IgD-negative memory B cell (primary cell): Measurements from ENCODE around the gene OR51V1. TPM values are rescaled to one million over a fixed set of nuclear protein-coding genes. Genes with fewer than 3 reads are reported as not detected.
"Not testable (repeated sequence)": the region's sequence is repeated elsewhere in the genome, so short reads cannot be mapped to it uniquely, and the experiment has no call there.

ENCODE experiments used
- H3K27ac Mint-ChIP-seq, 3 donors: one replicate each; pipeline ENCODE4 v1.8.0; 2020 to 2022; ENCODE audit warnings: mild to moderate bottlenecking in 3 of 3, mixed read lengths in 3 of 3, moderate library complexity in 1 of 3
- H3K27me3 Mint-ChIP-seq: one replicate; pipeline ENCODE4 v1.8.0; 2021; ENCODE audit warnings: mixed read lengths
- H3K36me3 Mint-ChIP-seq: one replicate; pipeline ENCODE4 v1.8.0; 2020; ENCODE audit warnings: mild to moderate bottlenecking, mixed read lengths
- H3K4me1 Mint-ChIP-seq, 3 donors: one replicate each; pipeline ENCODE4 v1.8.0; 2020 to 2022; ENCODE audit warnings: mixed read lengths in 3 of 3, mild to moderate bottlenecking in 1 of 3
- H3K4me3 Mint-ChIP-seq, 4 donors: one replicate each; pipeline ENCODE4 v1.8.0; 2020 to 2022; ENCODE audit warnings: mild to moderate bottlenecking in 4 of 4, mixed read lengths in 4 of 4, moderate library complexity in 3 of 4
- H3K9me3 Mint-ChIP-seq, 3 donors: one replicate each; pipeline ENCODE4 v1.8.0; 2020 to 2021; ENCODE audit warnings: mixed read lengths in 3 of 3, mild to moderate bottlenecking in 1 of 3
- polyA plus RNA-seq: library from polyadenylated mRNA; unstranded; fragments of 300-500 nt; fragmentation: Illumina TruSeq; gene quantifications from one replicate; pipeline ENCODE4 v1.2.3, GENCODE V29; 2021

The OR51V1 gene
- polyA plus RNA-seq, 1 donor from 2014 or later, result not detected

GRCh38 chr11:5223146-5223545, 22.7 kb upstream of the OR51V1 start:
- Mint-ChIP-seq H3K27ac (no peak overlapping the region), H3K36me3 (no peaks in the 10 kb centered on the region), H3K27me3 (peaks cover 2% of the 10 kb centered on the region), H3K4me1 (no peaks in the 10 kb centered on the region), H3K9me3 (no peaks in the 10 kb centered on the region), H3K4me3 (no peak overlapping the region)

- H3K27ac Mint-ChIP-seq, result no peak overlapping the region
- H3K27me3 Mint-ChIP-seq, result no peaks in the 10 kb centered on the region
- H3K4me1 Mint-ChIP-seq, result no peaks in the 10 kb centered on the region
- peaks cover 1% of the 10 kb centered on the region for H3K36me3 Mint-ChIP-seq
- H3K9me3 Mint-ChIP-seq, result peaks cover 0 to 9% (median 3%) of the 10 kb centered on the region in 3 donors
- H3K4me3 Mint-ChIP-seq, result no peak overlapping the region
These were observed 9.9 kb upstream of the OR51V1 start for GRCh38 chr11:5210376-5210885.

- no peak overlapping the region for H3K4me3 Mint-ChIP-seq
- no peaks in the 10 kb centered on the region for H3K27me3 Mint-ChIP-seq
- H3K9me3 Mint-ChIP-seq, result peaks cover 0 to 3% (median 0%) of the 10 kb centered on the region in 3 donors
- no peak overlapping the region for H3K27ac Mint-ChIP-seq
- no peaks in the 10 kb centered on the region for H3K36me3 Mint-ChIP-seq
- no peaks in the 10 kb centered on the region for H3K4me1 Mint-ChIP-seq
These were observed 4.3 kb upstream of the OR51V1 start for GRCh38 chr11:5204787-5205186.

GRCh38 chr11:5203366-5203765, 2.9 kb upstream of the OR51V1 start:
- peaks cover 0 to 3% (median 0%) of the 10 kb centered on the region in 3 donors for H3K9me3 Mint-ChIP-seq
- no peaks in the 10 kb centered on the region for H3K4me1 Mint-ChIP-seq
- no peaks in the 10 kb centered on the region for H3K27me3 Mint-ChIP-seq
- no peaks in the 10 kb centered on the region for H3K36me3 Mint-ChIP-seq
- H3K27ac Mint-ChIP-seq, result no peak overlapping the region
- H3K4me3 Mint-ChIP-seq, result no peak overlapping the region

GRCh38 chr11:5198285-5198684, 2.2 kb downstream of the OR51V1 start:
- Mint-ChIP-seq H3K27ac (peak overlapping the region in 1 of 3 donors; percentile 80), H3K27me3 (no peaks in the 10 kb centered on the region), H3K9me3 (peaks cover 0 to 3% (median 3%) of the 10 kb centered on the region in 3 donors), H3K36me3 (peaks cover 2% of the 10 kb centered on the region), H3K4me3 (no peak overlapping the region), H3K4me1 (no peaks in the 10 kb centered on the region)

GRCh38 chr11:5197536-5197935, 2.9 kb downstream of the OR51V1 start:
- Mint-ChIP-seq H3K4me1 (no peaks in the 10 kb centered on the region), H3K27ac (peak overlapping the region in 1 of 3 donors; percentile 80), H3K36me3 (peaks cover 2% of the 10 kb centered on the region), H3K4me3 (no peak overlapping the region), H3K27me3 (no peaks in the 10 kb centered on the region), H3K9me3 (peaks cover 2 to 3% (median 3%) of the 10 kb centered on the region in 3 donors)

GRCh38 chr11:5196731-5197130, 3.8 kb downstream of the OR51V1 start:
- no peak overlapping the region for H3K4me3 Mint-ChIP-seq
- H3K9me3 Mint-ChIP-seq, result peaks cover 1 to 4% (median 3%) of the 10 kb centered on the region in 3 donors
- H3K4me1 Mint-ChIP-seq, result no peaks in the 10 kb centered on the region
- no peaks in the 10 kb centered on the region for H3K27me3 Mint-ChIP-seq
- H3K36me3 Mint-ChIP-seq, result peaks cover 2% of the 10 kb centered on the region
- H3K27ac Mint-ChIP-seq, result no peak overlapping the region

- peaks cover 2% of the 10 kb centered on the region for H3K36me3 Mint-ChIP-seq
- H3K27me3 Mint-ChIP-seq, result no peaks in the 10 kb centered on the region
- H3K27ac Mint-ChIP-seq, result no peak overlapping the region
- H3K4me3 Mint-ChIP-seq, result no peak overlapping the region
- H3K4me1 Mint-ChIP-seq, result no peaks in the 10 kb centered on the region
- H3K9me3 Mint-ChIP-seq, result peaks cover 2 to 7% (median 3%) of the 10 kb centered on the region in 3 donors
These were observed 4.4 kb downstream of the OR51V1 start for GRCh38 chr11:5196067-5196466.

GRCh38 chr11:5192738-5193137, 7.7 kb downstream of the OR51V1 start:
- no peaks in the 10 kb centered on the region for H3K4me1 Mint-ChIP-seq
- H3K27me3 Mint-ChIP-seq, result no peaks in the 10 kb centered on the region

GRCh38 chr11:5188201-5188600, 12.3 kb downstream of the OR51V1 start:
- Mint-ChIP-seq H3K4me3 (no peak overlapping the region), H3K36me3 (no peaks in the 10 kb centered on the region), H3K27me3 (peaks cover 1% of the 10 kb centered on the region), H3K9me3 (peaks cover 5 to 15% (median 5%) of the 10 kb centered on the region in 3 donors), H3K4me1 (no peaks in the 10 kb centered on the region), H3K27ac (no peak overlapping the region)

More at GRCh38 chr11:5192738-5193137, 7.7 kb downstream of the OR51V1 start:
- H3K9me3 Mint-ChIP-seq, result peaks cover 5 to 15% (median 8%) of the 10 kb centered on the region in 3 donors
- no peak overlapping the region for H3K27ac Mint-ChIP-seq
- peak overlapping the region in 1 of 4 donors; percentile 12 for H3K4me3 Mint-ChIP-seq
- peaks cover 2% of the 10 kb centered on the region for H3K36me3 Mint-ChIP-seq

- Mint-ChIP-seq H3K9me3 (peaks cover 0 to 2% (median 0%) of the 10 kb centered on the region in 3 donors), H3K4me1 (no peaks in the 10 kb centered on the region), H3K27ac (no peak overlapping the region)
These were observed 22.2 kb downstream of the OR51V1 start for GRCh38 chr11:5178046-5178837.

GRCh38 chr11:5174934-5175333, 25.5 kb downstream of the OR51V1 start:
- Mint-ChIP-seq H3K9me3 (peaks cover 0 to 2% (median 0%) of the 10 kb centered on the region in 3 donors), H3K4me3 (no peak overlapping the region), H3K27ac (no peak overlapping the region), H3K4me1 (no peaks in the 10 kb centered on the region), H3K27me3 (no peaks in the 10 kb centered on the region), H3K36me3 (peaks cover 2% of the 10 kb centered on the region)

More at GRCh38 chr11:5178046-5178837, 22.2 kb downstream of the OR51V1 start:
- H3K4me3 Mint-ChIP-seq, result no peak overlapping the region
- H3K36me3 Mint-ChIP-seq, result peaks cover 2% of the 10 kb centered on the region
- no peaks in the 10 kb centered on the region for H3K27me3 Mint-ChIP-seq

- H3K4me1 Mint-ChIP-seq, result no peaks in the 10 kb centered on the region
- no peak overlapping the region for H3K27ac Mint-ChIP-seq
- H3K4me3 Mint-ChIP-seq, result no peak overlapping the region
- H3K9me3 Mint-ChIP-seq, result peaks cover 0 to 2% (median 0%) of the 10 kb centered on the region in 3 donors
- no peaks in the 10 kb centered on the region for H3K27me3 Mint-ChIP-seq
- no peaks in the 10 kb centered on the region for H3K36me3 Mint-ChIP-seq
These were observed 28.6 kb downstream of the OR51V1 start for GRCh38 chr11:5171856-5172255.

GRCh38 chr11:5165898-5166297, 34.6 kb downstream of the OR51V1 start:
- not testable (repeated sequence) for H3K4me3 Mint-ChIP-seq, H3K36me3 Mint-ChIP-seq, H3K9me3 Mint-ChIP-seq, H3K27ac Mint-ChIP-seq, H3K27me3 Mint-ChIP-seq, H3K4me1 Mint-ChIP-seq

- not testable (repeated sequence) for H3K27ac Mint-ChIP-seq, H3K27me3 Mint-ChIP-seq, H3K9me3 Mint-ChIP-seq, H3K4me3 Mint-ChIP-seq, H3K36me3 Mint-ChIP-seq, H3K4me1 Mint-ChIP-seq
These were observed 35.7 kb downstream of the OR51V1 start for GRCh38 chr11:5164807-5165206.

- H3K27ac Mint-ChIP-seq, H3K27me3 Mint-ChIP-seq, H3K4me3 Mint-ChIP-seq, H3K36me3 Mint-ChIP-seq, H3K9me3 Mint-ChIP-seq, H3K4me1 Mint-ChIP-seq: not testable (repeated sequence)
These were observed 39.4 kb downstream of the OR51V1 start for GRCh38 chr11:5161045-5161444.
